GM12878 (cell line): ENCODE results near the gene AIP.
"Not testable (repeated sequence)": the region's sequence is repeated elsewhere in the genome, so short reads cannot be mapped to it uniquely, and the experiment has no call there.

Source experiments
- CBX3 ChIP-seq: fragments of 200-600 bp; sonication (generic); IDR thresholded peaks from 2 replicates; pipeline ENCODE4 v1.6.1; 2016; ENCODE audit warnings: low read depth, borderline replicate concordance
- CEBPB ChIP-seq, 2 experiments: fragments of 150-350 bp in 1 of 2; IDR thresholded peaks; 2 replicates each; pipeline ENCODE4 v1.6.1; 2012 to 2014; ENCODE audit warnings: low read depth in 2 of 2, low read length in 2 of 2, borderline replicate concordance in 1 of 2, inconsistent platforms in 1 of 2
- CTCF ChIP-seq, 3 experiments: IDR thresholded peaks in 2 of 3; conservative IDR thresholded peaks in 1 of 3; 2 replicates each; pipeline ENCODE4 v1.5.1; 2011; ENCODE audit warnings: low read depth in 3 of 3, low read length in 3 of 3, mild to moderate bottlenecking in 3 of 3, control low read depth in 2 of 3, moderate library complexity in 2 of 3, inconsistent platforms in 1 of 3, mixed read lengths in 1 of 3; ENCODE audit not compliant: control insufficient read depth in 2 of 3, insufficient read depth in 1 of 3; ENCODE audit errors: extremely low read depth in 1 of 3
- ELK1 ChIP-seq: IDR thresholded peaks from 2 replicates; pipeline ENCODE4 v1.6.1; 2012; ENCODE audit warnings: low read depth, low read length, improper control_type of control experiment
- MYB ChIP-seq: fragments of 150-350 bp; IDR thresholded peaks from 2 replicates; pipeline ENCODE4 v1.6.1; 2014; ENCODE audit warnings: mild to moderate bottlenecking, low read depth, low read length, borderline replicate concordance
- NBN ChIP-seq: fragments of 450-650 bp; IDR thresholded peaks from 2 replicates; pipeline ENCODE4 v1.6.1; 2016
- POLR2A ChIP-seq: IDR thresholded peaks from 2 replicates; pipeline ENCODE4 v1.6.1; 2011; ENCODE audit warnings: low read depth, mild to moderate bottlenecking, low read length
- RAD21 ChIP-seq: IDR thresholded peaks from 2 replicates; pipeline ENCODE4 v1.6.1; 2011; ENCODE audit warnings: mild to moderate bottlenecking, low read depth, low read length, moderate library complexity; ENCODE audit not compliant: insufficient read depth
- RFX5 ChIP-seq: IDR thresholded peaks from 2 replicates; pipeline ENCODE4 v1.6.1; 2011; ENCODE audit warnings: low read depth, low read length, improper control_type of control experiment
- SMAD1 ChIP-seq: fragments of 450-650 bp; IDR thresholded peaks from 2 replicates; pipeline ENCODE4 v1.6.1; 2018; ENCODE audit warnings: mild to moderate bottlenecking, low read depth; ENCODE audit not compliant: partially characterized antibody
- SREBF2 ChIP-seq: IDR thresholded peaks from 2 replicates; pipeline ENCODE4 v1.6.1; 2012; ENCODE audit warnings: mild to moderate bottlenecking, low read length
- STAT3 ChIP-seq: IDR thresholded peaks from 2 replicates; pipeline ENCODE4 v1.6.1; 2011; ENCODE audit warnings: low read depth, low read length, improper control_type of control experiment
- ZNF384 ChIP-seq: IDR thresholded peaks from 2 replicates; pipeline ENCODE4 v1.6.1; 2012; ENCODE audit warnings: low read depth, mild to moderate bottlenecking, low read length, improper control_type of control experiment, borderline replicate concordance
- TF ChIP-seq, protein P1 (sequence below): fragments of 450-650 bp; IDR thresholded peaks from 2 replicates; pipeline ENCODE4 v1.6.1; 2017; ENCODE audit warnings: borderline replicate concordance

- not testable (repeated sequence) for TF ChIP-seq ELK1; CBX3; RFX5; CTCF (IDR thresholded peaks at IDR 0.05 in 2 of 3, conservative IDR thresholded peaks at IDR 0.05 in 1 of 3; ENCODE audit: control insufficient read depth in 2 of 3, extremely low read depth in 1 of 3, insufficient read depth in 1 of 3, low read depth in 3 of 3, low read length in 3 of 3); STAT3; CEBPB (IDR thresholded peaks at IDR 0.05; ENCODE audit: borderline replicate concordance in 1 of 2, low read depth in 2 of 2, low read length in 2 of 2); POLR2A; RAD21; MYB; NBN; SREBF2; SMAD1; ZNF384
- TF ChIP-seq, protein P1, sequence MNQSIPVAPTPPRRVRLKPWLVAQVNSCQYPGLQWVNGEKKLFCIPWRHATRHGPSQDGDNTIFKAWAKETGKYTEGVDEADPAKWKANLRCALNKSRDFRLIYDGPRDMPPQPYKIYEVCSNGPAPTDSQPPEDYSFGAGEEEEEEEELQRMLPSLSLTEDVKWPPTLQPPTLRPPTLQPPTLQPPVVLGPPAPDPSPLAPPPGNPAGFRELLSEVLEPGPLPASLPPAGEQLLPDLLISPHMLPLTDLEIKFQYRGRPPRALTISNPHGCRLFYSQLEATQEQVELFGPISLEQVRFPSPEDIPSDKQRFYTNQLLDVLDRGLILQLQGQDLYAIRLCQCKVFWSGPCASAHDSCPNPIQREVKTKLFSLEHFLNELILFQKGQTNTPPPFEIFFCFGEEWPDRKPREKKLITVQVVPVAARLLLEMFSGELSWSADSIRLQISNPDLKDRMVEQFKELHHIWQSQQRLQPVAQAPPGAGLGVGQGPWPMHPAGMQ: not testable (repeated sequence)
Observed at GRCh38 chr11:67465530-67465929, 17.3 kb upstream of the AIP start.
